IMR-90 (cell line): Measurements from ENCODE around the gene GBF1. TPM values are rescaled to one million over a fixed set of nuclear protein-coding genes. Genes with fewer than 3 reads are reported as not detected.

Experiments used
- ATAC-seq: fragments of 200-7000 bp; cut with Tn5 transposase; 2 replicates; pipeline ENCODE4 v1.9.1; 2020; ENCODE audit warnings: low read depth, mild to moderate bottlenecking, moderate library complexity
- BruUV-seq: library from RNA; stranded (reverse); fragments of 400-500 nt; replicated peaks from 2 replicates; lab custom pipeline; 2021; lab: Mats Ljungman, UMichigan
- CTCF ChIA-PET: fragments of 300-600 bp; formaldehyde crosslinking; extraction: SDS; loops from one replicate; lab custom pipeline; 2021; ENCODE audit warnings: antibody characterized with exemption; lab: Yijun Ruan, JAX
- POLR2A ChIA-PET: fragments of 300-600 bp; sonication (Branson Sonifier 250); formaldehyde crosslinking; loops from one replicate; lab custom pipeline; 2022; ENCODE audit warnings: antibody characterized with exemption; ENCODE audit not compliant: unreplicated experiment; lab: Charles Lee
- DNase-seq: peaks from one replicate; pipeline ENCODE4 v3.0.0; 2013
- H2AFZ ChIP-seq: replicated peaks from 2 replicates; pipeline ENCODE3; 2013; ENCODE audit warnings: low read length, mild to moderate bottlenecking; ENCODE audit not compliant: poor library complexity
- H2AK5ac ChIP-seq: 2 replicates; pipeline ENCODE4 v1.6.1; 2013; ENCODE audit warnings: low read depth, low read length, inconsistent platforms
- H2AK9ac ChIP-seq: replicated peaks from 2 replicates; pipeline ENCODE3; 2013; ENCODE audit warnings: mild to moderate bottlenecking, low read depth, low read length, moderate library complexity; ENCODE audit not compliant: poor library complexity
- H2BK120ac ChIP-seq: 2 replicates; pipeline ENCODE4 v1.6.1; 2013; ENCODE audit warnings: low read depth, low read length, inconsistent platforms
- H2BK15ac ChIP-seq: 3 replicates; pipeline ENCODE4 v1.6.1; 2013; ENCODE audit warnings: low read depth, low read length, inconsistent platforms
- H2BK20ac ChIP-seq: 2 replicates; pipeline ENCODE4 v1.6.1; 2013; ENCODE audit warnings: low read depth, mild to moderate bottlenecking, inconsistent platforms, low read length, moderate library complexity
- H2BK5ac ChIP-seq: 2 replicates; pipeline ENCODE4 v1.6.1; 2013; ENCODE audit warnings: mild to moderate bottlenecking, low read depth, low read length, inconsistent platforms; ENCODE audit not compliant: poor library complexity, severe bottlenecking
- H3K14ac ChIP-seq: replicated peaks from 2 replicates; pipeline ENCODE4 v1.6.1; 2013; ENCODE audit warnings: low read depth, low read length, inconsistent platforms
- H3K18ac ChIP-seq: 2 replicates; pipeline ENCODE4 v1.6.1; 2013; ENCODE audit warnings: low read depth, low read length, control low read depth
- H3K23ac ChIP-seq: 2 replicates; pipeline ENCODE4 v1.6.1; 2013; ENCODE audit warnings: low read depth, low read length, inconsistent platforms
- H3K27ac ChIP-seq: 2 replicates; pipeline ENCODE4 v1.5.1; 2013; ENCODE audit warnings: mild to moderate bottlenecking, control low read depth, low read length; ENCODE audit not compliant: insufficient read depth
- H3K27me3 ChIP-seq: 2 replicates; pipeline ENCODE4 v1.6.1; 2013; ENCODE audit warnings: low read length; ENCODE audit not compliant: control insufficient read depth, insufficient read depth
- H3K36me3 ChIP-seq: 2 replicates; pipeline ENCODE4 v1.6.1; 2013; ENCODE audit warnings: low read length, mixed read lengths; ENCODE audit not compliant: control insufficient read depth, insufficient read depth
- H3K4ac ChIP-seq: 2 replicates; pipeline ENCODE4 v1.6.1; 2013; ENCODE audit warnings: low read depth, low read length, inconsistent platforms
- H3K4me1 ChIP-seq: 2 replicates; pipeline ENCODE4 v1.6.1; 2013; ENCODE audit warnings: low read length, mixed read lengths; ENCODE audit not compliant: control insufficient read depth, insufficient read depth
- H3K4me2 ChIP-seq: 2 replicates; pipeline ENCODE4 v1.6.1; 2013; ENCODE audit warnings: low read depth, mild to moderate bottlenecking, control low read depth, low read length, moderate library complexity
- H3K4me3 ChIP-seq: 2 replicates; pipeline ENCODE4 v1.5.1; 2013; ENCODE audit warnings: low read depth, mild to moderate bottlenecking, control low read depth, low read length, moderate library complexity; ENCODE audit not compliant: insufficient read depth
- H3K56ac ChIP-seq: 2 replicates; pipeline ENCODE4 v1.6.1; 2013; ENCODE audit warnings: low read length, inconsistent platforms; ENCODE audit not compliant: insufficient read depth; ENCODE audit errors: extremely low read depth
- H3K79me1 ChIP-seq, 2 experiments: 2 replicates each; pipeline ENCODE4 v1.6.1; 2013; ENCODE audit warnings: low read length in 2 of 2, inconsistent platforms in 1 of 2, low read depth in 1 of 2
- H3K9ac ChIP-seq: 2 replicates; pipeline ENCODE4 v1.6.1; 2013; ENCODE audit warnings: low read depth, low read length, control low read depth
- H3K9me1 ChIP-seq: 2 replicates; pipeline ENCODE4 v1.6.1; 2013; ENCODE audit warnings: low read length, inconsistent platforms; ENCODE audit not compliant: insufficient read depth
- H3K9me3 ChIP-seq: 2 replicates; pipeline ENCODE4 v1.6.1; 2013; ENCODE audit warnings: low read length; ENCODE audit not compliant: control insufficient read depth, insufficient read depth
- H4K20me1 ChIP-seq: 2 replicates; pipeline ENCODE4 v1.6.1; 2013; ENCODE audit warnings: low read length, inconsistent platforms; ENCODE audit not compliant: insufficient read depth
- H4K5ac ChIP-seq: 2 replicates; pipeline ENCODE4 v1.6.1; 2013; ENCODE audit warnings: mild to moderate bottlenecking, low read depth, low read length, control low read depth
- H4K8ac ChIP-seq, 2 experiments: 2 replicates each; pipeline ENCODE4 v1.6.1; 2013; ENCODE audit warnings: low read depth in 2 of 2, low read length in 2 of 2, control low read depth in 1 of 2, inconsistent platforms in 1 of 2
- H4K91ac ChIP-seq: 2 replicates; pipeline ENCODE4 v1.6.1; 2013; ENCODE audit warnings: low read depth, low read length, inconsistent platforms; ENCODE audit not compliant: insufficient read depth
- BHLHE40 ChIP-seq: fragments of 150-350 bp; IDR thresholded peaks from 2 replicates; pipeline ENCODE4 v1.6.1; 2016; ENCODE audit warnings: mild to moderate bottlenecking, low read depth, low read length
- CEBPB ChIP-seq: IDR thresholded peaks from 2 replicates; pipeline ENCODE4 v1.6.1; 2012; ENCODE audit warnings: low read depth, low read length, improper control_type of control experiment
- CHD1 ChIP-seq: IDR thresholded peaks from 2 replicates; pipeline ENCODE4 v1.6.1; 2012; ENCODE audit warnings: low read depth, low read length, improper control_type of control experiment
- FOS ChIP-seq: fragments of 150-350 bp; IDR thresholded peaks from 2 replicates; pipeline ENCODE4 v1.6.1; 2016; ENCODE audit warnings: low read depth, low read length
- MAFK ChIP-seq: IDR thresholded peaks from 2 replicates; pipeline ENCODE4 v1.6.1; 2012; ENCODE audit warnings: low read depth, low read length, improper control_type of control experiment
- MAZ ChIP-seq: IDR thresholded peaks from 2 replicates; pipeline ENCODE4 v1.6.1; 2012; ENCODE audit warnings: low read depth, mild to moderate bottlenecking, low read length, improper control_type of control experiment, moderate library complexity, borderline replicate concordance
- MXI1 ChIP-seq: IDR thresholded peaks from 2 replicates; pipeline ENCODE4 v1.6.1; 2012; ENCODE audit warnings: low read depth, mild to moderate bottlenecking, low read length, moderate library complexity, borderline replicate concordance
- NFE2L2 ChIP-seq: fragments of 150-350 bp; IDR thresholded peaks from 2 replicates; pipeline ENCODE4 v1.6.1; 2016; ENCODE audit warnings: low read depth, mild to moderate bottlenecking, low read length
- POLR2A ChIP-seq: IDR thresholded peaks from 2 replicates; pipeline ENCODE4 v1.6.1; 2012; ENCODE audit warnings: mild to moderate bottlenecking, low read depth, low read length
- RAD21 ChIP-seq: IDR thresholded peaks from 2 replicates; pipeline ENCODE4 v1.6.1; 2012; ENCODE audit warnings: low read length, improper control_type of control experiment
- RCOR1 ChIP-seq: IDR thresholded peaks from 2 replicates; pipeline ENCODE4 v1.6.1; 2012; ENCODE audit warnings: mild to moderate bottlenecking, low read length, improper control_type of control experiment; ENCODE audit not compliant: insufficient replicate concordance
- RFX5 ChIP-seq: IDR thresholded peaks from 2 replicates; pipeline ENCODE4 v1.8.0; 2012; ENCODE audit warnings: low read depth, mild to moderate bottlenecking, low read length, moderate library complexity
- SMC3 ChIP-seq: fragments of 150-350 bp; IDR thresholded peaks from 2 replicates; pipeline ENCODE4 v1.6.1; 2016; ENCODE audit warnings: low read depth, mild to moderate bottlenecking, antibody characterized with exemption, low read length, moderate library complexity
- WGBS, 2 experiments: methylation state at CpG; one replicate each; pipeline versions ENCODE4 v1.1.5 to v1.1.7; 2013; ENCODE audit warnings: missing lambda C conversion rate in 2 of 2; ENCODE audit not compliant: insufficient read length in 1 of 2; ENCODE audit errors: extremely low coverage in 2 of 2; 5-methylcytosine and 5-hydroxymethylcytosine counted together
- dilution Hi-C: fragments of 300-500 bp; cut with HindIII; formaldehyde crosslinking; loops from one replicate; pipeline ENCODE4 v1.14.3; 2018; ENCODE audit warnings: low sequenced_read_pairs; ENCODE audit not compliant: unreplicated experiment
- in situ Hi-C: fragments of 300-500 bp; cut with MboI; formaldehyde crosslinking; loops from 3 replicates; pipeline ENCODE4 v1.14.3; 2019; ENCODE audit warnings: low sequenced_read_pairs, inconsistent platforms, mixed read lengths
- intact Hi-C: fragments of 100-400 bp; cut with micrococcal nuclease; formaldehyde crosslinking; loops from 2 replicates; pipeline ENCODE4 v1.10.0; 2022
- polyA plus RNA-seq, 3 experiments: library from polyadenylated mRNA; depleted of rRNA; stranded (reverse); fragments of >200 nt; gene quantifications; 2 replicates each; pipeline ENCODE4 v1.2.3, GENCODE V29; 2012; ENCODE audit warnings: low replicate concordance in 1 of 3
- total RNA-seq: library from RNA; depleted of rRNA; stranded (reverse); fragments of >200 nt; gene quantifications from 2 replicates; pipeline ENCODE4 v1.2.3, GENCODE V29; 2012
- TF ChIP-seq, protein P1 (sequence below): fragments of 150-350 bp; IDR thresholded peaks from 2 replicates; pipeline ENCODE4 v1.6.1; 2017; ENCODE audit warnings: mild to moderate bottlenecking, antibody characterized with exemption, low read length, low read depth
- TF ChIP-seq, protein P2 (sequence below): fragments of 150-350 bp; IDR thresholded peaks from 2 replicates; pipeline ENCODE4 v1.6.1; 2016; ENCODE audit warnings: low read depth, mild to moderate bottlenecking, low read length, moderate library complexity, borderline replicate concordance

The GBF1 gene
- total and polyA plus RNA-seq, 2 of the 4 experiments (the other 2 are of a cell fraction) = 38.7 to 40.1 TPM

- H2AK5ac ChIP-seq = no peak overlapping the region
- no peak for DNase-seq
- no peak overlapping the region for H2AFZ ChIP-seq
- H4K20me1 ChIP-seq = no peaks in the 10 kb centered on the region
- no peak overlapping the region for H3K56ac ChIP-seq
- no peak overlapping the region for H3K4me3 ChIP-seq
- dilution Hi-C loops (no loop called here), intact Hi-C loops (no loop called here), in situ Hi-C loops (no loop called here)
- no peak overlapping the region for H2AK9ac ChIP-seq
- H2BK5ac ChIP-seq = no peak overlapping the region
- no peak overlapping the region for H3K14ac ChIP-seq
- no peaks in the 10 kb centered on the region for H3K36me3 ChIP-seq
- no peak overlapping the region for H3K27ac ChIP-seq
- WGBS, 2 experiments = 77% methylated on average over 25 of the region's 34 CpGs; no CpG with 5 or more reads in 1 of the 2 experiments
- no peak overlapping the region for H3K9ac ChIP-seq
- H4K8ac ChIP-seq = no peak overlapping the region
- H3K23ac ChIP-seq = no peak overlapping the region
- POLR2A ChIA-PET = no interaction called here
- no peaks in the 10 kb centered on the region for H3K79me1 ChIP-seq
- H3K9me1 ChIP-seq = no peaks in the 10 kb centered on the region
- no peak overlapping the region for H3K4me2 ChIP-seq
- H3K27me3 ChIP-seq = peaks cover 20% of the 10 kb centered on the region
- no peak overlapping the region for H3K18ac ChIP-seq
- CTCF ChIA-PET = interaction anchor here (0.6 kb wide), 1 partner anchor 194 kb away, joined by 3 read pairs; no protein-coding TSS in a partner anchor
- BruUV-seq = no TSS peak
- no peak overlapping the region for H2BK20ac ChIP-seq
- no peak for ATAC-seq
- H4K5ac ChIP-seq = no peak overlapping the region
- no peak overlapping the region for H4K91ac ChIP-seq
- H3K4me1 ChIP-seq = no peaks in the 10 kb centered on the region
- no peak overlapping the region for H3K4ac ChIP-seq
- no peak overlapping the region for H2BK120ac ChIP-seq
- no peak overlapping the region for H2BK15ac ChIP-seq
- H3K9me3 ChIP-seq = peaks cover 10% of the 10 kb centered on the region
- TF ChIP-seq SMC3 (no peak), MXI1 (no peak), MAZ (no peak), FOS (no peak), RFX5 (no peak), CHD1 (no peak), CEBPB (no peak), NFE2L2 (no peak), RAD21 (no peak), MAFK (no peak), POLR2A (no peak), RCOR1 (no peak), BHLHE40 (no peak)
- TF ChIP-seq, protein P1, sequence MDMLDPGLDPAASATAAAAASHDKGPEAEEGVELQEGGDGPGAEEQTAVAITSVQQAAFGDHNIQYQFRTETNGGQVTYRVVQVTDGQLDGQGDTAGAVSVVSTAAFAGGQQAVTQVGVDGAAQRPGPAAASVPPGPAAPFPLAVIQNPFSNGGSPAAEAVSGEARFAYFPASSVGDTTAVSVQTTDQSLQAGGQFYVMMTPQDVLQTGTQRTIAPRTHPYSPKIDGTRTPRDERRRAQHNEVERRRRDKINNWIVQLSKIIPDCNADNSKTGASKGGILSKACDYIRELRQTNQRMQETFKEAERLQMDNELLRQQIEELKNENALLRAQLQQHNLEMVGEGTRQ = no peak
- TF ChIP-seq, protein P2, sequence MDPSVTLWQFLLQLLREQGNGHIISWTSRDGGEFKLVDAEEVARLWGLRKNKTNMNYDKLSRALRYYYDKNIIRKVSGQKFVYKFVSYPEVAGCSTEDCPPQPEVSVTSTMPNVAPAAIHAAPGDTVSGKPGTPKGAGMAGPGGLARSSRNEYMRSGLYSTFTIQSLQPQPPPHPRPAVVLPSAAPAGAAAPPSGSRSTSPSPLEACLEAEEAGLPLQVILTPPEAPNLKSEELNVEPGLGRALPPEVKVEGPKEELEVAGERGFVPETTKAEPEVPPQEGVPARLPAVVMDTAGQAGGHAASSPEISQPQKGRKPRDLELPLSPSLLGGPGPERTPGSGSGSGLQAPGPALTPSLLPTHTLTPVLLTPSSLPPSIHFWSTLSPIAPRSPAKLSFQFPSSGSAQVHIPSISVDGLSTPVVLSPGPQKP = no peak
Observed at GRCh38 chr10:102200751-102201640, 44.3 kb upstream of the GBF1 start.
